HG02840 (cell line): ENCODE results near the gene AUTS2.
A peak's percentile ranks its signal among the peaks of the same experiment; 100 is the strongest.

Source experiments
- ATAC-seq: cut with Tn5 transposase; IDR thresholded peaks from one replicate; pipeline ENCODE4 v1.9.1; 2021; ENCODE audit warnings: mild to moderate bottlenecking, moderate library complexity, moderate number of reproducible peaks; ENCODE audit not compliant: unreplicated experiment, low FRiP score

AUTS2 gene

GRCh38 chr7:69868921-69869320, 270.6 kb downstream of the AUTS2 start:
- no peak for ATAC-seq

GRCh38 chr7:69871213-69871885, 273.1 kb downstream of the AUTS2 start:
- no peak for ATAC-seq

GRCh38 chr7:69871886-69872569, 273.8 kb downstream of the AUTS2 start:
- no peak for ATAC-seq

- no peak for ATAC-seq
Measured at GRCh38 chr7:69873512-69873911, 275.2 kb downstream of the AUTS2 start.

- ATAC-seq = no peak
Measured at GRCh38 chr7:69878015-69878414, 279.7 kb downstream of the AUTS2 start.

- ATAC-seq = no peak
Measured at GRCh38 chr7:69878591-69878990, 280.3 kb downstream of the AUTS2 start.

GRCh38 chr7:69879989-69880388, 281.7 kb downstream of the AUTS2 start:
- ATAC-seq = no peak

- ATAC-seq = no peak
Measured at GRCh38 chr7:69880840-69881239, 282.6 kb downstream of the AUTS2 start.

- ATAC-seq = no peak
Measured at GRCh38 chr7:69882269-69882668, 284.0 kb downstream of the AUTS2 start.

- ATAC-seq = no peak
Measured at GRCh38 chr7:69883399-69883891, 285.2 kb downstream of the AUTS2 start.

GRCh38 chr7:69885431-69885830, 287.2 kb downstream of the AUTS2 start:
- no peak for ATAC-seq

- ATAC-seq = no peak
Measured at GRCh38 chr7:69889338-69889975, 291.2 kb downstream of the AUTS2 start.

GRCh38 chr7:69889976-69890351, 291.7 kb downstream of the AUTS2 start:
- no peak for ATAC-seq

GRCh38 chr7:69892790-69893189, 294.5 kb downstream of the AUTS2 start:
- no peak for ATAC-seq

GRCh38 chr7:69893906-69894305, 295.6 kb downstream of the AUTS2 start:
- no peak for ATAC-seq

- ATAC-seq = no peak
Measured at GRCh38 chr7:69895446-69895845, 297.2 kb downstream of the AUTS2 start.

GRCh38 chr7:69896121-69896520, 297.8 kb downstream of the AUTS2 start:
- no peak for ATAC-seq

- ATAC-seq = no peak
Measured at GRCh38 chr7:69898189-69898588, 299.9 kb downstream of the AUTS2 start.

- no peak for ATAC-seq
Measured at GRCh38 chr7:69903410-69903809, 305.1 kb downstream of the AUTS2 start.

- ATAC-seq = peak; percentile 77
Measured at GRCh38 chr7:69906283-69906995, 308.2 kb downstream of the AUTS2 start.

- ATAC-seq = no peak
Measured at GRCh38 chr7:69907720-69908119, 309.4 kb downstream of the AUTS2 start.
